GM12872 (cell line): ENCODE measurements around the gene IL1RAP.

Source experiments
- TF ChIP-seq, protein P1 (sequence below): IDR thresholded peaks from 3 replicates; pipeline ENCODE4 v1.5.1; 2011; ENCODE audit warnings: low read depth, mild to moderate bottlenecking, low read length, moderate library complexity; ENCODE audit not compliant: insufficient read depth

IL1RAP gene

DNA sequence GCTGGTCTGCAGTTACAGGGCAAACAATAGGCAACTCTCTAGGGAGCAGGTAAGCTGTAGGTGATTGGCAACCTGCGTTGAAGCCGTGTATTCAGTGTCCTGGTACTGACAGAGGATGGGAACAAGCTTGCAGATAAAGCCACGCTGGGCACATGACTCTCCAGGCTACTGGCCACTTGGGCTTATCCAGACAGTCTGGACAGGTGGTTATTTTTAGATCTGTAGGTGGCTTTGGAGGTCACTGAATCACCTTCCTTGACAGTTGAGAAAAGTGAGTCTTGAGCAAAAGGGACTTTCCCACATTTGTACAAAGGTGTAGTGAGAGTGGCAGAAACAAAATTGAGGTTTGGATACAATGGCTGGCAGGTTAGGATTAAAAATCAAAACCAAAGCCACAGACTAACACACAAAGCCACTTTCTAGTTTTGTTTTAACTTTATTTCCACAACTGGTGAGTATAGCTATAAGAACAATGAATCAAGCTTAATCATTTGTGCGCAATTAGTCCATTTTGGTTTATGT is 22.3 kb upstream of the IL1RAP start:
- TF ChIP-seq, protein P1, sequence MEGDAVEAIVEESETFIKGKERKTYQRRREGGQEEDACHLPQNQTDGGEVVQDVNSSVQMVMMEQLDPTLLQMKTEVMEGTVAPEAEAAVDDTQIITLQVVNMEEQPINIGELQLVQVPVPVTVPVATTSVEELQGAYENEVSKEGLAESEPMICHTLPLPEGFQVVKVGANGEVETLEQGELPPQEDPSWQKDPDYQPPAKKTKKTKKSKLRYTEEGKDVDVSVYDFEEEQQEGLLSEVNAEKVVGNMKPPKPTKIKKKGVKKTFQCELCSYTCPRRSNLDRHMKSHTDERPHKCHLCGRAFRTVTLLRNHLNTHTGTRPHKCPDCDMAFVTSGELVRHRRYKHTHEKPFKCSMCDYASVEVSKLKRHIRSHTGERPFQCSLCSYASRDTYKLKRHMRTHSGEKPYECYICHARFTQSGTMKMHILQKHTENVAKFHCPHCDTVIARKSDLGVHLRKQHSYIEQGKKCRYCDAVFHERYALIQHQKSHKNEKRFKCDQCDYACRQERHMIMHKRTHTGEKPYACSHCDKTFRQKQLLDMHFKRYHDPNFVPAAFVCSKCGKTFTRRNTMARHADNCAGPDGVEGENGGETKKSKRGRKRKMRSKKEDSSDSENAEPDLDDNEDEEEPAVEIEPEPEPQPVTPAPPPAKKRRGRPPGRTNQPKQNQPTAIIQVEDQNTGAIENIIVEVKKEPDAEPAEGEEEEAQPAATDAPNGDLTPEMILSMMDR = no peak

DNA sequence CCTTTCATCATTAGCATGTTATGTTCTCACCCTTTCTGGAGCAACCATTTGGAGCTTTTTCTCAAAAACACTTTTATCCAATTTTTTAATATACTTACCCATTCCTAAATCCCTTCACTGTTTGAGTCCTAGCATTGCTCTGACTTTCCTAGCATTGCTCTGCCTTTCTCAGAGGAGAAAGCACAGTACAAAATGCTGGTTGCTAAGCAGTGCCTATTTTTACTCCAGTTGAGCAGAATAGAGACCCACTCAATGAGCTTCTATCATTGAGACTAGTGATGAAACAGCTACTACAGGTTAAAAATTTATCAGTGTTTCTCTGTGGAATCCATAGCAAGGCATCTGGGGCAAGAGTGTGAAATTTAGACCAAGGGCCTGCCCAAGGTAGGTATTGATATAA is 21.8 kb upstream of the IL1RAP start:
- TF ChIP-seq, protein P1 = no peak

DNA sequence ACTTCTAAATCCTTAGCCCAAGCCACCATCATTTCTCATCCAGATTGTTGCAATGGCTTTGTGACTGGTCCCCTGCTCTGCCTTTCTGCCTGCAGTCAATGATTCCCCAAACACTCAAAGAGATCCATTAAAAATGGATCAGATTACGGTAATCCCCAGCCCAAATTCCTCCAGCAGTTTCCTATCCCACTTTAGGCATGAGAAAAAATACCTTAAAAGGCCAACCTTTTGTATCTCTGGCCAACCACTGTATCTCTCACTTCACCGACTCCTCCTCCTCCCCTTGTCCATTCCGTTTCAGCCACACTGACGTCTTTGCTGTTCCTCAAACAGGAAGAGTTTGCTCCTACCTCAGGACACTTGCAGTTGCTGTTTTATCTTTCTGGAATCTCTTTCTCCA is 20.9 kb upstream of the IL1RAP start:
- TF ChIP-seq, protein P1 = no peak

DNA sequence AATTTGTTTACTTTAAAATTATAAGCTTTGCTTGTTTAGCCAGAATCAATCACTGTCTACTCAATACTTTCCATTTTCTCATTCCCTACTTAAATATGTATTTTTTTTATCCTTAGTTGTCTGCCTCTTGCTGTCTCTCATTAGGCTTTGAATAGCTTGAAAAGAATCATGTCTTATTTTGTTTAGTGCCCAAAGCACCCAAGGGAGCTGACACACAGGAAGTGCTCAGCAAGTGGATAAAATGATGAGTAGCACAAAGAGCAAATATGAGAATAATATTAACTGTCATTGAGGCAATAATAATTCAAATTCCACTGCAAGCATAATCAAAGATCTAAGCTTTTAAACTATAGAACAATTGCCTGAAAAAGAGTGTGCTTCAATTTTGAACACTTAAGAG is 19.0 kb upstream of the IL1RAP start:
- TF ChIP-seq, protein P1 = no peak

DNA sequence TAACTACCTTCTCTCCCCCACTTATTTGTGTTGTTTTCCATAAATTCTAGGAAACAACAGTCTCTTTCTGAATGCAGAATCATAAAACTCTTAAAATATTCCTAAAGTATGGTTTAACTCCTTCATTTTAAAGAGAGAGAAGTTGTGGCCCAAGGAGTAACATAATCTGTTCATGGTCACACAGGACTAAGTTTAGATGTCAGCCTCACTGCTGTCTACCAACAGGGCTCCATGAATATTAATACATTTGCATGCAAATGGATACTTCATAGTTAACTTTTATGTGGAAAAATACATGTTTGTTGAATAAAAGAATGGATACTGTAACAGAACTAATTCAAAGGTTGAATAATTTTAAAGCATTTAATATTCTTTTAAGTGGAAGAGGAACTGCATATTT is 18.5 kb upstream of the IL1RAP start:
- TF ChIP-seq, protein P1 = no peak

DNA sequence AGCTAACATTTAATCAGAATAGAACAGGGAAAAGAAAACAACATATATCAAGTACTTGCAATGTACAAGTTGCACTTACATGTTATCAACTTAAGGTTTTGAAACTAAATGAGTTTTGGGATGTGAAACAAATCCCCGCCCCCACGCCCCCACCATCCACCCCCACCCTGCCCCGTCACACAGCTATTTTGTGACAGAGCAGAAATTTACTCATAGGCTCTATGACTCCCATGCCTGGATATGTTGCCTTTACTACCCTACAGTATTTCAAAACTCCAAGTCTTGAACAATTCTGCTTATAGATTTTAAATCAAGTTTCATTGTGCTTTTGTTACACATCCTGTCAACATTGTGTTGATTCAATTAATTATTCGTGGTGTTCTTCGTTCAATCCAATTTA is 18.1 kb upstream of the IL1RAP start:
- TF ChIP-seq, protein P1 = no peak

DNA sequence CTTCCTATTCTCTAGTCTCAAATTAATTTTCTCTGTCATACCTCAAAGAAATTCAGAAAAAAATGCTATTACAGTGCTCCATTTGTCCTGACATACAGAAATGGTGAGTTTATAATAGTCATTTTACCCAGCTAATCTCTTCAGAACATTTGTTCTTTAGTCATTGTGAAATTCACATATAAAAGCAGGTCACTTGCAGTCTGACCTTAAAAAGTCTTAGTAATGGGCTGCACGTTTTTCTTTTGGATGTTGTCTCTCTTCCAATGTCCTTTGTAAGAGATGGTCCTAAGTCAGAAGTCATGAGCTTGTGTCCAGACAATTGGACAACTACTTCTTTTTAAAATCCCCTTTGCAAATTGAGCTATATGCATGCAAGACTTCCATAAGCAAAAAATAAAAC is 17.0 kb upstream of the IL1RAP start:
- TF ChIP-seq, protein P1 = no peak
